K562 treated with DMSO at 1 percent for 48 hours (cell line): ENCODE results near the gene ITLN1. TPM values are rescaled to one million over a fixed set of nuclear protein-coding genes. Genes with fewer than 3 reads are reported as not detected.

Experiments
- total RNA-seq: library from RNA; unstranded; fragments of 300-600 nt; gene quantifications from 2 replicates; pipeline ENCODE4 v1.2.3, GENCODE V29; 2022; ENCODE audit warnings: low replicate concordance; ENCODE audit errors: extremely low read depth

Gene ITLN1
- not detected in 2 replicates for total RNA-seq

GRCh38 chr1:160885042-160885441 lies at the start of gene ITLN1:
Gene ITLN1, minus strand, starts transcription at chr1:160885180. Its CDS starts 303 bp downstream, at chr1:160884877.

DNA sequence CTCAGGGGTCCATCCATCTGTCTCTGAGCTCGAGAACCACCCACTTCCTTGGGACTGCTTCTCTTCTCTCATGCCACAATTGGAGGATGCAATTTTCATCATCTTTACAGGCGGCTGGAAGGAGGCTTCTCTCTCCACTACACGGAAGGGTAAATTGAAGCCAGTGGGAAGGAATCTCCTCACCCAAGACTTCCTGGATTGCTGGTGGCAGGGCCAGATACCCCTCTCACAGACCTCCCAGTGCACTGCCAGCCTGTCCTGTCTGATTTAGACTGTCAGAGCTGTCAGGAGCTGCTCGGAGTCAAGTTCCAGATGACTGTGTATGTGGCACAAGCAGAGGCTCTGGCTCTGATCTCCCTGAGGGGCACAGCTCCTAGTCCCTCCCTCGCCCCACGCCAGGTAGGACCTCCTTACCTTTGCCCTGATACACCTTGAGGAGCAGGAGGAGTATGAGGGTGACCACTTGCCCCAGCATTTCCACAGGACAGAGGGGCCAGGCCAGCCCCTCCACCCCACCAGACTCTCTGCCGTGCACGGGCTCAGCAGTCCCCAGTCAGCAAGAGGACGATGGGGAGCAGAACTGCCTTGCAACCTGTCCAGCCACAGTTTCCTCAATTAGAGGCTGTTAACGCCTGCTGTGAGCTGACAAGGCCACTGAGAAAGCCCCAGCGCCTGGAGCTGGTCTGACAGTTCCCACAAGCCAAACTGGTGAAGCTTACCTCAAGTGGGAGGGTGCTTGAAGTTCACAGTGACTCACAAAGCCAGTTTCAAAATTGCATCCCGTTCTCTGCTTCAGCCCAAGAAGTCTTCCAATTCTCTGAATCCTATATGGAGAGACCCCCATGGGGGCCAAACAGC lies 22.5 kb downstream of the ITLN1 start, which contains the start of gene CD244:
TSS of gene CD244 (minus strand) at position 685 of the 858 bp plus-strand sequence. CDS start at position 475, 210 bp downstream.

Other genes starting within 250 kb of the ITLN1 start
- not detected in 2 replicates for gene SLAMF1, start 238.1 kb downstream of the ITLN1 start, total RNA-seq
- gene CD48, start 173.4 kb downstream of the ITLN1 start, total RNA-seq: not detected in 2 replicates
- gene SLAMF7, start 145.9 kb downstream of the ITLN1 start, total RNA-seq: not detected in 2 replicates
- not detected in 2 replicates for gene LY9, start 89.0 kb downstream of the ITLN1 start, total RNA-seq
- not detected in 2 replicates for gene CD244, start 22.3 kb downstream of the ITLN1 start, total RNA-seq
- gene ITLN2, start 69.6 kb upstream of the ITLN1 start, total RNA-seq: not detected in 2 replicates
- gene F11R, start 136.0 kb upstream of the ITLN1 start, total RNA-seq: not detected in 2 replicates
- gene TSTD1, start 153.8 kb upstream of the ITLN1 start, total RNA-seq: not detected in 2 replicates
- not detected in 2 replicates for gene USF1, start 160.8 kb upstream of the ITLN1 start, total RNA-seq
- not detected in 2 replicates for gene ARHGAP30, start 184.7 kb upstream of the ITLN1 start, total RNA-seq
- not detected in 2 replicates for gene NECTIN4, start 204.4 kb upstream of the ITLN1 start, total RNA-seq
- not detected in 2 replicates for gene KLHDC9, start 213.2 kb upstream of the ITLN1 start, total RNA-seq
- not detected in 2 replicates for gene PFDN2, start 232.9 kb upstream of the ITLN1 start, total RNA-seq
- gene NIT1, start 232.9 kb upstream of the ITLN1 start, total RNA-seq: not detected in 2 replicates
- not detected in 2 replicates for gene DEDD, start 247.5 kb upstream of the ITLN1 start, total RNA-seq